Stomach smooth muscle (tissue), 2 donors: Measurements from ENCODE around the gene TSBP1.

Source experiments
- H3K27ac ChIP-seq: one replicate; pipeline ENCODE4 v1.7.0; 2013; ENCODE audit warnings: mild to moderate bottlenecking, low read length, inconsistent platforms
- H3K27me3 ChIP-seq, 2 donors: one replicate each; pipeline ENCODE4 v1.7.0; 2013; ENCODE audit warnings: low read length in 2 of 2; ENCODE audit not compliant: insufficient read depth in 2 of 2, control insufficient read depth in 1 of 2
- H3K36me3 ChIP-seq, 2 donors: one replicate each; pipeline ENCODE4 v1.7.0; 2013; ENCODE audit warnings: low read length in 2 of 2; ENCODE audit not compliant: control insufficient read depth in 2 of 2, insufficient read depth in 2 of 2
- H3K4me1 ChIP-seq: one replicate; pipeline ENCODE4 v1.7.0; 2013; ENCODE audit warnings: low read length; ENCODE audit not compliant: control insufficient read depth, insufficient read depth
- H3K4me3 ChIP-seq, 2 donors: one replicate each; pipeline ENCODE4 v1.7.0; 2013; ENCODE audit warnings: low read length in 2 of 2
- H3K9ac ChIP-seq, 2 donors: one replicate each; pipeline ENCODE4 v1.7.0; 2013; ENCODE audit warnings: low read length in 2 of 2, mild to moderate bottlenecking in 1 of 2
- H3K9me3 ChIP-seq, 2 donors: one replicate each; pipeline ENCODE4 v1.7.0; 2013; ENCODE audit warnings: low read length in 2 of 2; ENCODE audit not compliant: control insufficient read depth in 2 of 2
- donor health status: healthy.
- donor health status: Pancreatic carcinoma.

The TSBP1 gene

DNA sequence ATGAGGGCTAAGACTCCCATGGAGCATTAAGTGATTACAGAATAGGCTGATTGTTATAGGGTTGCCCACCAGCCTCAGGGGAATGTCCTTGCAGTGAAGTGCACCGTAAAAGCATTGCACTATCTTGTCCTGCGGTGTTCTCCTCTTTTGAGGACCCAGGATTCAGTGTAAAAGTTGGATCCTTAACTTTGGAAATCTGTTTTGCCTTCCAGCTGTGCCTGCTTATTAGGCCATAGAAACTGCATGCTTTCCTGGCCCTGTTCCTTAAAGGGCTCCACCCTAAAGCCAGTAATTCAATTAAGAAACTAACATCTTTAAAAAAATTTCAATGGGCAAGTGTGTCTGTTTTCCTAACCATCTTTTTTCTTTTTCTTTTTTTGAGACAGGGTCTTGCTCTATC, 122.4 kb downstream of the TSBP1 start:
- Histone ChIP-seq H3K4me1 (peaks cover 2% of the 10 kb centered on the region), H3K27ac (no peak overlapping the region), H3K9ac (no peak overlapping the region), H3K36me3 (no peaks in the 10 kb centered on the region), H3K9me3 (no peaks in the 10 kb centered on the region), H3K27me3 (peaks cover 0 to 2% of the 10 kb centered on the region in 2 donors), H3K4me3 (no peak overlapping the region)

GRCh38 chr6:32247401-32247800, 124.3 kb downstream of the TSBP1 start:
- Histone ChIP-seq H3K27ac (no peak overlapping the region), H3K9me3 (no peaks in the 10 kb centered on the region), H3K4me3 (no peak overlapping the region), H3K4me1 (peaks cover 6% of the 10 kb centered on the region), H3K9ac (no peak overlapping the region), H3K36me3 (no peaks in the 10 kb centered on the region), H3K27me3 (peaks cover 0 to 5% of the 10 kb centered on the region in 2 donors)

DNA sequence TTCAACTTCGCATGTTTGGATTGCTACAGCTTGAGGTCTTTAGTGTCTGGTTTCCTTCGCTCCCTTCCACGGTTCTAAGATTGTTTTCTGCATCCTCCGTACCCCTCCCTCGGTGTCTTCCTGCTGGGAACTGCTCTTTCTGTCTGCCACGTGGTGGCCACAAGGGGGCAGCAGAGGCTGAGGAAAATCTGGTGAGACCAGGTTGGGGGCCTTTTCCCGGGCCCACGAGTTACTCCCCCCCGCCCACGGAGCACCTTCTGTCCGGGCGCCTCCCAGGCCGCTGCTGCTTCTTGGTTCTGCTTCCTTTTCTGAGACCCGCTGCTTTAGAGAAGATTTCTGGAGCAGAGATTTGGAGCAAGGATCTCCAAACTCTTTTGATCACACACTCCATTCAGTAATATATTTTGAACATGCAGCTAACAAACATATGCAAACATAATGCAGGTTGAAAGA, 126.7 kb downstream of the TSBP1 start:
- Histone ChIP-seq H3K36me3 (no peaks in the 10 kb centered on the region), H3K9ac (peak overlapping the region in 1 of 2 donors; percentile 13), H3K4me3 (peak overlapping the region; percentile 31 to 52), H3K27ac (peak overlapping the region; percentile 0), H3K27me3 (peaks cover 0 to 5% of the 10 kb centered on the region in 2 donors), H3K4me1 (peaks cover 6% of the 10 kb centered on the region), H3K9me3 (no peaks in the 10 kb centered on the region)

- Histone ChIP-seq H3K4me3 (peak overlapping the region in 1 of 2 donors; percentile 52), H3K9me3 (no peaks in the 10 kb centered on the region), H3K9ac (no peak overlapping the region), H3K27me3 (peaks cover 0 to 5% of the 10 kb centered on the region in 2 donors), H3K4me1 (peaks cover 6% of the 10 kb centered on the region), H3K27ac (no peak overlapping the region), H3K36me3 (no peaks in the 10 kb centered on the region)
Measured at GRCh38 chr6:32244270-32244669, 127.4 kb downstream of the TSBP1 start.
